OCI-LY7 (cell line): Measurements from ENCODE around the gene SLC6A7.

Source experiments
- EZH2phosphoT487 ChIP-seq: fragments of 200-600 bp; sonication (generic); IDR thresholded peaks from 2 replicates; pipeline ENCODE4 v1.6.1; 2018; ENCODE audit warnings: low read depth, borderline replicate concordance, mild to moderate bottlenecking, mixed run types, antibody characterized with exemption, low read length, moderate library complexity, mixed read lengths
- TF ChIP-seq, protein P1 (sequence below): fragments of 200-600 bp; sonication (generic); conservative IDR thresholded peaks from 2 replicates; pipeline ENCODE4 v1.5.1; 2014; ENCODE audit warnings: mild to moderate bottlenecking, antibody characterized with exemption, low read length, moderate library complexity, mixed read lengths

DNA sequence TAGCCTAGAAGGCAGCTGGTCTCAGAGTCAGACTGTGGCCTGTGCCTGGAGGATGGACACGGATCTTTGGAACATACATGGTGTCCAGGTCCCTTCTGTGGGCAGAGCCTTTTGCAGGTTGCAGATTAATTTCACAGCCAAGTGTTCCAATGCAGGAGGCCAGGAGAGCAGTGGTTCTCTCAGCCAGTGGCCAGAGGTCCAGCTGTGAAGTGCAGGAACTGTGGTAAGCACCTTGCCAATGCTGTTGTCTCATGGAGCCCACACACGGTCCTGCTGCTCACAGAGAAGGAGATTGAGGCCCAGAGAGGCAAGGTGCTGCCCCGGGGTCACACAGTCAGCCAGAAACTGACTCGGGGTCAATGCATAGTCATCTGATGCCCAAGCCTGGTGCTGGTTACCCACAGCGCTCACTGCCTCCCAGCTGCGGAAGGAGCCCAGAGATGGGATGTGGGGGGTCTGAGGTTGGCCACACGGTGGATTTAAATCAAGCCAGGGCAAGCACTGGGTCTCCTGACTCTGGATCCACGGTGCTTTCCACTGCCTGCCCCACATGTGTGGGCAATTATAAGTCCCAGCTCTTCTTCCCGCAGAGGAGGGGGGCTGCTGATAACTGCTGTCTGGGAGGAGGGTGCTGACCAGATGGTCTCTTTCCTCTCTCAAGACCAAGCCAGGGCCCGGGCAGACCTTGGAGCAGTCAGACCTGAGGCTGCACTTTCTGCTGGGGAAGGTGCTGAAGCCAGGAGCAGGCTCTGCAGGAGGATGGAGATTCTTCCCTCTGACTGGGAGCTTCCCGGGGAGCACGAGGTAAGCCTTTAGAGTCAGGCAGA lies 37.0 kb upstream of the SLC6A7 start:
- TF ChIP-seq, protein P1, sequence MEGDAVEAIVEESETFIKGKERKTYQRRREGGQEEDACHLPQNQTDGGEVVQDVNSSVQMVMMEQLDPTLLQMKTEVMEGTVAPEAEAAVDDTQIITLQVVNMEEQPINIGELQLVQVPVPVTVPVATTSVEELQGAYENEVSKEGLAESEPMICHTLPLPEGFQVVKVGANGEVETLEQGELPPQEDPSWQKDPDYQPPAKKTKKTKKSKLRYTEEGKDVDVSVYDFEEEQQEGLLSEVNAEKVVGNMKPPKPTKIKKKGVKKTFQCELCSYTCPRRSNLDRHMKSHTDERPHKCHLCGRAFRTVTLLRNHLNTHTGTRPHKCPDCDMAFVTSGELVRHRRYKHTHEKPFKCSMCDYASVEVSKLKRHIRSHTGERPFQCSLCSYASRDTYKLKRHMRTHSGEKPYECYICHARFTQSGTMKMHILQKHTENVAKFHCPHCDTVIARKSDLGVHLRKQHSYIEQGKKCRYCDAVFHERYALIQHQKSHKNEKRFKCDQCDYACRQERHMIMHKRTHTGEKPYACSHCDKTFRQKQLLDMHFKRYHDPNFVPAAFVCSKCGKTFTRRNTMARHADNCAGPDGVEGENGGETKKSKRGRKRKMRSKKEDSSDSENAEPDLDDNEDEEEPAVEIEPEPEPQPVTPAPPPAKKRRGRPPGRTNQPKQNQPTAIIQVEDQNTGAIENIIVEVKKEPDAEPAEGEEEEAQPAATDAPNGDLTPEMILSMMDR = no peak
- no peak for TF ChIP-seq EZH2phosphoT487
